ENCODE measurements around the gene S1PR4.
A peak's percentile ranks its signal among the peaks of the same experiment; 100 is the strongest.
"Not testable (repeated sequence)": the region's sequence is repeated elsewhere in the genome, so short reads cannot be mapped to it uniquely, and the experiment has no call there.

The S1PR4 gene

GRCh38 chr19:3183721-3184641, 5.4 kb downstream of the S1PR4 start:
- DNase-seq, result no peak

DNA sequence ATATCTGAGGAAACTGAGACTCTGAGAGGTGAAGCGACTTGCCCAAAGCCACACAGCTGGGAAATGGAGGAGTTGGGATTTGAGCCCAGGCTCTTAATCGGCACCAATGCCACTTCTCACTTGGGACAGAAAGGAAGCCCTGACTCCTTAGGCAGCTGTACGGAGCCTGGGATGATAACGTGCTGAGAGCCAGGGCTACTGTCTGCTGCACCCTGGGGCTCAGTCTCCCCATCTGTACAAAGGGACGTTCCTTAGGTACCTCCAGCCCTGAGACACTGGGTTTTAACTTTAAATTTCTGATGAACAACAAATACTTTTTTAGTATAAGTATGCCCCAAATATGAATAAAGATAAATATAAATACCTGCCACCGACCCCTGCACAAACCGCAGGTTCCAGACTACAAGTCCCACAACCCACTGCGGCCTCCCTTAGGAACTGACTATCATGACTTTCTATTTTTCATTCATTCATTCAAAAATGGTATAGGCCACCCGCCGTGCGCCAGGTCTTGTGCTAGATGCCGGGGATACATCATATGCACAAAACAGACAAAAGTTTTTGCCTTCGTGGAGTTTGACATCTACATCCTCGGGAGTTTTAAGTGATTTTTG, 6.4 kb downstream of the S1PR4 start:
- peak; percentile 71 for DNase-seq

GRCh38 chr19:3185461-3186159, 7.0 kb downstream of the S1PR4 start, which contains the start of gene NCLN:
Gene NCLN (plus strand): TSS chr19:3185930. CDS start chr19:3186031, 101 bp downstream.
- peak; percentile 78 for DNase-seq

GRCh38 chr19:3186160-3186688, 7.7 kb downstream of the S1PR4 start:
- DNase-seq, result no peak

DNA sequence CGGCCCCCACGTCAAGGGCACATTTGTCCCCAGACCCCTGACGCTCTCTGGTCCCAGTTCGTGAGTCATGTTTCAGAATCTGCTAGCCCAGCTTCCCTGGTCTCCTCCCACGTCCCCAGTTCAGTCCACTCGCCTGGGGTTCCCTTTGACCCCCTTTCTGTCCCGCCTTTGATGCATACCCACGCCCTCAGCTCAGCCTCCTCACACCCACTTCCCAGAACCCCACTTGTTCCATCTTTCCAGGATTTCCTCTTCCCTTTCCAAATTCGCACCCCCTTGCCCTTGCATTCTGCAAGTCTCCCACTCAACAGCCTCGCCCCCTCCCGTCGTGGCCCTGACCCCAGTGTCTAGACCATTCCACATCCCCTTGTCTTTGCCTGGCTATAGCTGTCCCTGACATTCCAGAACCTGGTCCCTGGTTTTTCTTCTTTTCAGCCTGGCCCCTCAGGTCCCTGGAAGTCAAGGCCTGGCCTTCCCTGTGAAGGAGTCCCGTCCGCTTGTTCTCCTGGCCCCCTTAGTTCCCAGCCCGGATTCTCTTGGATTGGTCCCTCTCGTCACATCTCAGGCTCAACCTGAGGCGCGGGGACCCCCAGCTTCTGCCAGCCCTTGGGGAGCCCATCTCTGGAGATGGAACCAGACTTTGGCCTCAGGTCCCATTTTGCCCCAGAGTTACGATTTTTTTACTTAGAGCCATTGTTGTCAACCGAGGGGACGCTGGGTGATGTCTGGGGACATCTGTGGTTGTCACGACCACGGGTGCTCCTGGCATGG, 8.5 kb downstream of the S1PR4 start:
- DNase-seq, result no peak

DNA sequence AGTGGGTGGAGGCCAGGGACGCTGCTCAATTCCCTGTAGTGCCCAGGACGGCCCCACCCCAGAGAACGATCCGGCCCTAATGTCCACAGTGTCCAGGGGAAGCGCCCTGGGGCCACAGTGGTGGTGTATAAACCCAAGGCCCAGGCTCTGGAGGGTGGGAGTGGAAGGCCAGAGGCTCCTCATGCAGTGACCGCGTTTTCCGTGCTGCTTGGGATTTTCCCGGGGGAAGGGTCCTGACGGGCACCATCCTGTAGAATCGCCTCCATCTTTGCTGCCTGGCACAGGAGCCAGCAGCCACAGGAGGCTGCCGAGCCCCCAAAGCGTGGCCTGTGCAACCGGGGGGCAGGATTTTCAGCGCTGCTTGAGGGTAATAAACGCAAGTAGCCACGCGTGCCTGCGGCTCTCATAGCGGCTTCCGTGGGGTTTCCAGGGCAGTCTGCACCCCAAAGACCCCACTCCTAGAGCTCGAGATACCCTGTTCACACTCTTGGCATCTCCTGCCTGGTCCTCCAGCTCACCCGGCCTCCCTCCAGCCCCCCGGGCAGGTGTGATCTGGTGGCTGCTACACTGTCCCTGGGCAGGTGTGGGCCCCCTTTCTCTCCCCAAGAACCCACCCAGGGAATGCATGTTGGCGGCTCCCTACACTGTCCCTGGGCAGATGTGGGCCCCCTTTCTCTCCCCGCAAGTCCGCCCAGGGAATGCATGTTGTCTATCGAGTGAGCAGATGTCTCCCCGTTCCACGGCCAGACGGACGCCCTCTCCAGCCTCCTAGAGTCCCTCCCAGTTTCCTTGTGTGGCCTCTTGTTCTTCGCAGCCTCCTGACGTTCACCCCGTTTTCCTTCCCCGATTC, 9.3 kb downstream of the S1PR4 start:
- no peak for DNase-seq

DNA sequence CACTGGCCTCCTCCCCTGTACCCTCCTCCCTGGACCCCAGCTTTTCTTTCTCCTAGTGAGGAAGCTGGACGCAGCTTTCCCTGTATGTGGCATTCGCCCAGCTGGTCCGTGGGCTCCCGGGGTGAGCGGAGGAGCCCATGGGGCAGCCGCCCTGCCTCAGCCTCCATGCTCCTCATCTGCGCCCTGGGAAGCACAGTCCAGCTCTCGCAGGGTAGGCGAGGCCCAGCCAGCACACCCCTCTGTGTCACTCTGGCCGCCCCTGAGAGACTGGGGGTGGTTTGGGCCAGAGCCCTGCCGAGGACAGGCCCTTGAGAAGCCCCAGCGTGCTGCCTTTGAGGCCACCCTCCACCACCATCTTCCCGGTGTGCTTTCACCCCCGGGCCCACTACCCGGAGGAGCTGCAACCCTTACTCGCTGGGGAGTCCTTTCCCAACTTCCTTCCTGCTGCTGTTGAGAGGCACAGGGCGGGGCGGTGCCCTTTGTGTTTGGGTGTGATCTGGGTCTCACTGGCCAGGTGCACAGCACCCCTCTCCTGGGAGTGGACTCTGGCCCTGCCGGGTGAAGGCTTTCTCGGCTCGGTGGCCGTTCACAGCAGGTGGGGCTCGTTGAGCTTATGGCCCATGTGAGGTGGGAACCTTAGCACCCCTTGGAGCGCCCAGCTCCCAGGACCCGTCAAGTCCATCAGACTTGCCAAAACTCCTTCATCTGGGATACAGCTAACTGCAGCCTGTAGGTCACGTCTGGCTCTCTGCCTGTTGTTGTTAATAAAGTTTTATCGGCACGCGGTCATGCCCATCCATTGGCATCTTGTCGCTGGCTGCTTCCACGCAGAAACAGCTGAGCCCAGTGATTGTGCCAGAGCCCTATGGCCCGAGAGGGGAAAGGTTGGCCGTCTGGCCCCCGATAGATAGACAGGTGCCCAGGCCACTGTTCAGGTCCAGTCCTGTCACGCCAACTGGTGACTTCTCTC, 10.3 kb downstream of the S1PR4 start:
- no peak for DNase-seq

DNA sequence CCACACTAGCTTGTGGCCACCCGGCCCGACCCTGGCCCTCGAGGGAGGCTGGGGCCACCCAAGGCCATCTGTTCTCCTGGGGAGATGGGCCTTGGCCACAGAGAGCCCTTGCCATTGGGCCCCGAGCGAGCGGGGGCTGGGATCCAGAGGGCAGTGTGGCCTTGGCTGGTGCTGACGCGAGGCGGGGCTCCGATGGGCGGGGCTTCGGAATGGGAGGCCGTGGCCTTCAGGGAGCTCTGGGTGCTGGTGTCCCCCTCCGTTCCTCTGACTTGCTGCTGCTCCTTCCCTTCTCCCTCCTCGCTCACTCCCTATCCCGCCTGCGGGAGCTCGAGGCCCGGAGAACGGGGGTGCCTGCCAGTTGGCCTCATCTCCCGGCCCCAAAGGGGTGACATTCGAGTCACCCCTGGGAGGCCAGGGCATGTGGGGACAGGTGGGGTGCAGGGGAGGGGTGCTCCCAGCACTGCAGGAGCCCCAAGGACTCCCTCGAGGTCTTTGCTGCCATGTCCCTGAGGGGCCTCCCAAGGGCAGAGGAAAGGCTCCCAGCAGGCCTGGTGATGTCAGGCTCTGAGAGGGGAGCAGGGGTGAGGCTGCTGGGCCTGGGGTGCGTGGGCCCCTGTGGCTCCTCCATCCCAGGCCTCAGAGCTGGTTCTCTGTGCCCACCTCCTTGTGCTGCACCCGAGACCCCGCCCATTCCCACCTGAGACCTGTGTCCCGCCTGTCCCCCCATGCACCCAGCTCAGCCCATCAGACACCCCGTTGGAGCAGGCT, 11.3 kb downstream of the S1PR4 start:
- no peak for DNase-seq

DNA sequence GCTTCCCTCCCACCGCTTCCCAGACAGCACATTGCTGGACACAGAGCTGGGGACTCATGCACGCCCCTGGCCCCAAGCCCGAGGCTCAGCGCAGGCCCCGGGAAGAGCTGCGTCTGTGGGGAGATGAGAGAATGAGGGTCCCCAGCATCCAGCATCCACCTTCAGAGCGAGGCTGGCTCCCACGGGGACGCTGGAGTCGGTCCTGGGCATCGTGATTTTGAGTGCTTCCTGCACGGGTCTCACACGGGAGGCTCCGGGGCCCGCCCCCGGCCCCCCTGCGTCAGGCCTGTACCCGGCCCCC, 11.9 kb downstream of the S1PR4 start:
- DNase-seq, result no peak

- no peak for DNase-seq
Observed at GRCh38 chr19:3190921-3191805, 12.6 kb downstream of the S1PR4 start.

GRCh38 chr19:3191806-3192104, 13.2 kb downstream of the S1PR4 start:
- not testable (repeated sequence) for DNase-seq

- DNase-seq, result no peak
Observed at GRCh38 chr19:3192228-3192635, 13.7 kb downstream of the S1PR4 start.

- no peak for DNase-seq
Observed at GRCh38 chr19:3192684-3193083, 14.1 kb downstream of the S1PR4 start.

GRCh38 chr19:3193256-3194105, 14.9 kb downstream of the S1PR4 start:
- no peak for DNase-seq

DNA sequence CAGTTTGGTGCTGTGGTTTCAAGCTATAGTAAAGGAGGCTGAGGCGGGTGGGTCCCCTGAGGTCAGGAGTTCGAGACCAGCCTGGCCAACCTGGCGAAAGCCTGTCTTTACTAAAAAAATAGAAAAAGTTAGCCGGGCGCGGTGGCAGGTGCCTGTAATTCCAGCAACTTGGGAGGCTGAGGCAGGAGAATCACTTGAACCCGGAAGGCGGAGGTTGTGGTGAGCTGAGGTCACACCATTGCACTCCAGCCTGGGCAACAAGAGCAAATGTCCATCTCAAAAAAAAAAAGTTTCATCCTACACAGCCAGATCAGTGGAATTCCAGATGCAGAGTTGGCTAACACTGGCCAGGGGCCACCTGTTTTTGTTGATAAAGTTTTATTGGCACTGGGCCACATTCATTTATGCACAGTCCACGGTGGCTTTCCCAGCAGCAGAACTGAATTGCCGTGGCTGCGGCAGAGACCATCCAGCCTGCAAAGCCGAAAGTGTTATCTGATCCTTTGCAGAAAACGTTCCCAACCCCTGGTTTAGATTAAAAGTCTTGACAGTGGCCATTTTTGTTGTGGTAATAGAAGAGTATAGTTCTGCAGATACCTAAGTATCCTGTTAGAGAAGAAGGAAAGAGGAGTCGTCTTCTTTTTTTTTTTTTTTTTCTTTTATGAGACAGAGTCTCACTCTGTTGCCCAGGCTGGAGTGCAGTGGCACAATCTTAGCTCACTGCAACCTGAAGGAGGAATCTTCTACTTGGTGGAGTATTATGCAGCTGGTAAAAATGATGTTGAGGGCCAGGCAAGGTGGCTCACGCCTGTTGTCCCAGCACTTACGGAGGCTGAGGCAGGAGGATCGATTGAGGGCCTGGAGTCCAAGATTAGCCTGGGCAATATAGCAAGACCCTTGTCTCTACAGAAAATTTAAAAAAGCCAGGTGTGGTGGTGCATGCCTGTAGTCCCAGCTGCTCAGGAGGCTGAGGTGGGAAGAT, 15.8 kb downstream of the S1PR4 start:
- DNase-seq, result no peak

GRCh38 chr19:3196064-3196932, 17.7 kb downstream of the S1PR4 start:
- no peak for DNase-seq

Data from amniotic stem cell (primary cell).